Gastrocnemius medialis (tissue), 4 donors: ENCODE results near the gene KCNIP3. TPM values are rescaled to one million over a fixed set of nuclear protein-coding genes. Genes with fewer than 3 reads are reported as not detected.

Experiments used
- ATAC-seq, 2 donors: fragments of 150-250 bp; one replicate each; pipeline ENCODE4 v1.9.1; 2016
- DNase-seq, 2 donors: peaks; one replicate each; pipeline ENCODE4 v3.0.0-alpha.2; 2019
- H3K27ac ChIP-seq, 4 donors: fragments of 200-600 bp; sonication (generic); 1 replicate in 1 of 4; 2 replicates in 3 of 4; pipeline ENCODE4 v1.5.1; 2016 to 2018; ENCODE audit warnings: mild to moderate bottlenecking in 2 of 4, moderate library complexity in 1 of 4
- H3K27me3 ChIP-seq, 3 donors: fragments of 200-600 bp; sonication (generic) in 2 of 3; 1 replicate in 1 of 3; 2 replicates in 2 of 3; pipeline versions ENCODE4 v1.5.1 to v1.6.0; 2016 to 2019; ENCODE audit warnings: mild to moderate bottlenecking in 1 of 3, moderate library complexity in 1 of 3
- H3K36me3 ChIP-seq, 2 donors: fragments of 200-600 bp; sonication (generic) in 1 of 2; one replicate each; pipeline ENCODE4 v1.5.1; 2017 to 2018
- H3K4me1 ChIP-seq, 2 donors: fragments of 200-600 bp; sonication (generic) in 1 of 2; one replicate each; pipeline ENCODE4 v1.5.1; 2016 to 2017; ENCODE audit warnings: mild to moderate bottlenecking in 2 of 2
- H3K4me3 ChIP-seq, 4 donors: fragments of 200-600 bp; sonication (generic) in 3 of 4; 1 replicate in 1 of 4; 2 replicates in 3 of 4; pipeline ENCODE4 v1.5.1; 2016 to 2019; ENCODE audit warnings: mild to moderate bottlenecking in 2 of 4
- H3K9me3 ChIP-seq, 3 donors: fragments of 200-600 bp; sonication (generic) in 2 of 3; 1 replicate in 1 of 3; 2 replicates in 2 of 3; pipeline ENCODE4 v1.5.1; 2016 to 2019
- CTCF ChIP-seq, 5 experiments: fragments of 450-650 bp in 3 of 5; fragments of 200-600 bp in 2 of 5; sonication (generic) in 2 of 5; IDR thresholded peaks in 4 of 5; conservative IDR thresholded peaks in 1 of 5; 1 replicate in 4 of 5; 2 replicates in 1 of 5; pipeline ENCODE4 v1.5.1; 2016 to 2019; ENCODE audit warnings: antibody characterized with exemption in 5 of 5, mild to moderate bottlenecking in 3 of 5, moderate library complexity in 3 of 5
- POLR2A ChIP-seq, 2 donors: fragments of 450-650 bp; IDR thresholded peaks; one replicate each; pipeline ENCODE4 v1.6.1; 2017; ENCODE audit warnings: antibody characterized with exemption in 2 of 2, mild to moderate bottlenecking in 2 of 2, moderate library complexity in 2 of 2
- in situ Hi-C, 4 donors: fragments of 200-750 bp; cut with MboI; loops; one replicate each; pipeline versions ENCODE4 v1.15.0 to v1.8.0; 2017; ENCODE audit warnings: low sequenced_read_pairs in 4 of 4
- intact Hi-C: fragments of 100-400 bp; cut with DNase I; formaldehyde crosslinking; loops from one replicate; pipeline ENCODE4 v1.15.1; 2023; ENCODE audit warnings: low total_unique reads
- total RNA-seq, 4 donors: library from RNA; depleted of rRNA; stranded (reverse); fragments of >200 nt; gene quantifications; one replicate each; pipeline versions ENCODE4 v1.1.0 to v1.2.3, GENCODE V29; 2016

KCNIP3 gene
- total RNA-seq: 1 to 10 TPM in 2 of 4 donors, under 1 TPM in 2; 0.55 to 2.9 (median 1.0) TPM

- DNase-seq (no peak), ATAC-seq (no peak)
- in situ Hi-C loops: no loop called here
- no peaks in the 10 kb centered on the region for H3K36me3 ChIP-seq
- no peaks in the 10 kb centered on the region for H3K9me3 ChIP-seq
- intact Hi-C loops: no loop called here
- peaks cover 2 to 36% (median 12%) of the 10 kb centered on the region in 3 donors for H3K27me3 ChIP-seq
- no peak within 1 kb of the TSS for H3K4me3 ChIP-seq
- H3K4me1 ChIP-seq: no peaks in the 10 kb centered on the region
- no peak within 1 kb of the TSS for H3K27ac ChIP-seq
- TF ChIP-seq CTCF (IDR thresholded peaks at IDR 0.05 in 4 of 5, conservative IDR thresholded peaks at IDR 0.05 in 1 of 5) (no peak), POLR2A (IDR thresholded peaks at IDR 0.05) (no peak)
These were observed at the start of gene KCNIP3 for GRCh38 chr2:95296880-95297487. KCNIP3 (plus strand) TSS chr2:95297347; CDS start chr2:95297439, 92 bp downstream.

GRCh38 chr2:95258271-95258670 is 38.9 kb upstream of the KCNIP3 start:
- in situ Hi-C loops: no loop called here
- no peak for TF ChIP-seq CTCF (IDR thresholded peaks at IDR 0.05 in 4 of 5, conservative IDR thresholded peaks at IDR 0.05 in 1 of 5)
- no peak for TF ChIP-seq POLR2A (IDR thresholded peaks at IDR 0.05)

GRCh38 chr2:95260028-95261023 is 36.8 kb upstream of the KCNIP3 start:
- Histone ChIP-seq H3K4me1 (no peaks in the 10 kb centered on the region), H3K27me3 (no peaks in the 10 kb centered on the region), H3K4me3 (no peak overlapping the region), H3K9me3 (no peaks in the 10 kb centered on the region), H3K27ac (no peak overlapping the region), H3K36me3 (no peaks in the 10 kb centered on the region)
- no peak for TF ChIP-seq CTCF (IDR thresholded peaks at IDR 0.05 in 4 of 5, conservative IDR thresholded peaks at IDR 0.05 in 1 of 5)
- no peak for TF ChIP-seq POLR2A (IDR thresholded peaks at IDR 0.05)
- ATAC-seq (no peak), DNase-seq (no peak)
- in situ Hi-C loops: no loop called here
- intact Hi-C loops: no loop called here

More at GRCh38 chr2:95258271-95258670, 38.9 kb upstream of the KCNIP3 start:
- intact Hi-C loops: no loop called here
- no peak overlapping the region for H3K4me3 ChIP-seq
- H3K36me3 ChIP-seq: no peaks in the 10 kb centered on the region
- H3K9me3 ChIP-seq: no peaks in the 10 kb centered on the region
- no peaks in the 10 kb centered on the region for H3K27me3 ChIP-seq
- DNase-seq (no peak), ATAC-seq (no peak)
- H3K27ac ChIP-seq: no peak overlapping the region
- H3K4me1 ChIP-seq: no peaks in the 10 kb centered on the region

DNA sequence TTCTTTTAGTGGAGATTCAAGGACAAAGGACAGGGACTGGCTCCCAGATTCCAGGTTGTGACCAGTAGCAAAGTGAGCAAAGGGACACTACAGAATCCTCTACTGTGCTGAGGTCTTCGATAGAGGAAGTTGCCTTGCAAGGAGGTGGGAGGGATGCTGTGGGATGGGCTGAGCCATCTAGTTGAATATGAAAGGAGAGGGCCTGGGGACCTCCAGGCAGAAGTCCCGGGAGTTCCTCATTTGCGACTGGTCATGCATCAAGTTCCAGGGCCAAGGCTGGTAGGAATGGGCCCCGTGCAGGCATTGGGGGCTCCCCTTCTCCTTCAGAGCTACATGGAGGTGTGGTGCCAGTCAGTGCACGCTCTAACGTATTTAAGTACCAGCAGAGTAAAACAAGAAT is 35.5 kb upstream of the KCNIP3 start:
- Histone ChIP-seq H3K4me3 (no peak overlapping the region), H3K4me1 (no peaks in the 10 kb centered on the region), H3K27ac (no peak overlapping the region), H3K9me3 (no peaks in the 10 kb centered on the region), H3K36me3 (no peaks in the 10 kb centered on the region), H3K27me3 (no peaks in the 10 kb centered on the region)
- no peak for ATAC-seq
- DNase-seq: no peak
- in situ Hi-C loops (no loop called here), intact Hi-C loops (no loop called here)
- TF ChIP-seq CTCF (IDR thresholded peaks at IDR 0.05 in 4 of 5, conservative IDR thresholded peaks at IDR 0.05 in 1 of 5): no peak
- no peak for TF ChIP-seq POLR2A (IDR thresholded peaks at IDR 0.05)
